ENCODE data around the gene PLK3.

DNA sequence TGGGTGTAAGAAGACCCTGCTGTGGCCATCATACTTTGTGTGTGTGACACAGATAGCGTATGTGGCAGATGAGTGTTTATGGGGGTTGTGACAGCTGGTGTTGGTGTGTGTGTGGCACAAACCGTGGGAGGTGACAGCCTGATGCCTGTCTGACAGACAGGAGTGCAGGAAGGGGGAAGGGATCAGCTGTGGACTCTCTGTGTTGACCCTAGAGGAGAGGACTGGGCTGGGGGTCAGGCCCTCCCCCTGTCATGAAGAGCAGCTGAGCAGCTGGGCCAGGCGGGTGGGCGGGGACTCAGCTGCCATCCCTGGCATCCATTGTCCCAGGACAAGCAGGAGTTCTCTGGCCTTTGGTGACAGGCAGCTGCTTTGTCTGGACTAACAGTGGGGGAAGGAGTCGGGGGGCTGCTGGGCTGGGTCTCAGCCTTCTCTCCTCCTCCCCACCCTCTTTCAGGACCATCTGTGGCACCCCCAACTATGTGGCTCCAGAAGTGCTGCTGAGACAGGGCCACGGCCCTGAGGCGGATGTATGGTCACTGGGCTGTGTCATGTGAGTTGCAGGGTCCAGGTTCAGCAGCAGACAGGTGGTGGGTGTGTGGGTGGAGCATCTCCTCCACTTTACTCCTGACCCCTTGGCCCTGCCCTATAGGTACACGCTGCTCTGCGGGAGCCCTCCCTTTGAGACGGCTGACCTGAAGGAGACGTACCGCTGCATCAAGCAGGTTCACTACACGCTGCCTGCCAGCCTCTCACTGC lies 2.3 kb downstream of the PLK3 start:
- TF ChIP-seq, protein P1, sequence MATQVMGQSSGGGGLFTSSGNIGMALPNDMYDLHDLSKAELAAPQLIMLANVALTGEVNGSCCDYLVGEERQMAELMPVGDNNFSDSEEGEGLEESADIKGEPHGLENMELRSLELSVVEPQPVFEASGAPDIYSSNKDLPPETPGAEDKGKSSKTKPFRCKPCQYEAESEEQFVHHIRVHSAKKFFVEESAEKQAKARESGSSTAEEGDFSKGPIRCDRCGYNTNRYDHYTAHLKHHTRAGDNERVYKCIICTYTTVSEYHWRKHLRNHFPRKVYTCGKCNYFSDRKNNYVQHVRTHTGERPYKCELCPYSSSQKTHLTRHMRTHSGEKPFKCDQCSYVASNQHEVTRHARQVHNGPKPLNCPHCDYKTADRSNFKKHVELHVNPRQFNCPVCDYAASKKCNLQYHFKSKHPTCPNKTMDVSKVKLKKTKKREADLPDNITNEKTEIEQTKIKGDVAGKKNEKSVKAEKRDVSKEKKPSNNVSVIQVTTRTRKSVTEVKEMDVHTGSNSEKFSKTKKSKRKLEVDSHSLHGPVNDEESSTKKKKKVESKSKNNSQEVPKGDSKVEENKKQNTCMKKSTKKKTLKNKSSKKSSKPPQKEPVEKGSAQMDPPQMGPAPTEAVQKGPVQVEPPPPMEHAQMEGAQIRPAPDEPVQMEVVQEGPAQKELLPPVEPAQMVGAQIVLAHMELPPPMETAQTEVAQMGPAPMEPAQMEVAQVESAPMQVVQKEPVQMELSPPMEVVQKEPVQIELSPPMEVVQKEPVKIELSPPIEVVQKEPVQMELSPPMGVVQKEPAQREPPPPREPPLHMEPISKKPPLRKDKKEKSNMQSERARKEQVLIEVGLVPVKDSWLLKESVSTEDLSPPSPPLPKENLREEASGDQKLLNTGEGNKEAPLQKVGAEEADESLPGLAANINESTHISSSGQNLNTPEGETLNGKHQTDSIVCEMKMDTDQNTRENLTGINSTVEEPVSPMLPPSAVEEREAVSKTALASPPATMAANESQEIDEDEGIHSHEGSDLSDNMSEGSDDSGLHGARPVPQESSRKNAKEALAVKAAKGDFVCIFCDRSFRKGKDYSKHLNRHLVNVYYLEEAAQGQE (IDR thresholded peaks at IDR 0.05) = no peak
- TF ChIP-seq, protein P2, sequence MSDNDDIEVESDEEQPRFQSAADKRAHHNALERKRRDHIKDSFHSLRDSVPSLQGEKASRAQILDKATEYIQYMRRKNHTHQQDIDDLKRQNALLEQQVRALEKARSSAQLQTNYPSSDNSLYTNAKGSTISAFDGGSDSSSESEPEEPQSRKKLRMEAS (IDR thresholded peaks at IDR 0.05) = no peak
- no peak for TF ChIP-seq POLR2A (IDR thresholded peaks at IDR 0.05; ENCODE audit: low read length)
- TF ChIP-seq, protein P3, sequence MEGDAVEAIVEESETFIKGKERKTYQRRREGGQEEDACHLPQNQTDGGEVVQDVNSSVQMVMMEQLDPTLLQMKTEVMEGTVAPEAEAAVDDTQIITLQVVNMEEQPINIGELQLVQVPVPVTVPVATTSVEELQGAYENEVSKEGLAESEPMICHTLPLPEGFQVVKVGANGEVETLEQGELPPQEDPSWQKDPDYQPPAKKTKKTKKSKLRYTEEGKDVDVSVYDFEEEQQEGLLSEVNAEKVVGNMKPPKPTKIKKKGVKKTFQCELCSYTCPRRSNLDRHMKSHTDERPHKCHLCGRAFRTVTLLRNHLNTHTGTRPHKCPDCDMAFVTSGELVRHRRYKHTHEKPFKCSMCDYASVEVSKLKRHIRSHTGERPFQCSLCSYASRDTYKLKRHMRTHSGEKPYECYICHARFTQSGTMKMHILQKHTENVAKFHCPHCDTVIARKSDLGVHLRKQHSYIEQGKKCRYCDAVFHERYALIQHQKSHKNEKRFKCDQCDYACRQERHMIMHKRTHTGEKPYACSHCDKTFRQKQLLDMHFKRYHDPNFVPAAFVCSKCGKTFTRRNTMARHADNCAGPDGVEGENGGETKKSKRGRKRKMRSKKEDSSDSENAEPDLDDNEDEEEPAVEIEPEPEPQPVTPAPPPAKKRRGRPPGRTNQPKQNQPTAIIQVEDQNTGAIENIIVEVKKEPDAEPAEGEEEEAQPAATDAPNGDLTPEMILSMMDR (IDR thresholded peaks at IDR 0.05) = no peak
- no peak for TF ChIP-seq CEBPB (IDR thresholded peaks at IDR 0.05)
- no peak for TF ChIP-seq RNF2 (IDR thresholded peaks at IDR 0.05; ENCODE audit: borderline replicate concordance, low read depth)
- no peak for TF ChIP-seq KDM5A (IDR thresholded peaks at IDR 0.05)
